ENCODE data around the gene RHCG.

RHCG gene

DNA sequence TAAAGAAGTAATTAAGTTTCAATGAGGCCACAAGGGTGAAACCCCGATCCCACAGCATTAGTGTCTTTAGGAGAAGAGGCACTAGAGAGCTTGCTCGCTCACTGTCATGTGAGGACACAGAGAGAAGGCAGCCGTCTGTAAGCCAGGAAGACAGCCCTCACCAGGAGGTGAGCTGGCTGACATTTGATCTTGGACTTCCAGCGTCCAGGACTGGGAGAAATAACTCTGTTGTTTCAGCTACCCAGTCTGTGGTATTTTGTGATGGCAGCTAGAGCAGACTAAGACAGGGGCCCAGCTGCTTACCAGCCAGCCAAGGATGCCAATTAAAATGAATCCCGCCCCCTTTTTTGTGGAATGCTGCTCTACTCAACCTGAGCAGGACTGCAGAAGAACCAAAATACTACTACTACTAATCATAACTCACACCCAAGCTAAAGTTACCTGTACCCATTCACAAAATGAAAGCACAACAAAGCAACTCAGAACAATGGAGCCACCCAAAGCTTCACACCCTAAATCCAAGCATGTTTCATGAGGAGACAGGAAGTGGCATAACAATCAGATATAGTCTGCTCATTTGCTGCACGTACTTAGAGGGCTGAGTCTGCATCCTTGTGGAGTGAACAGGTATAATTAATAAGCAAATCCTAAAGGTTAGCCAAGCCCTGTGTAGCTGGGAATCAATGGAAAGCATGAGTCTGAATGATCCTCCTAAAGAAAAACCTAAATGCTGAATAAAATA, 35.6 kb upstream of the RHCG start:
- no peak overlapping the region for H3K4me3 ChIP-seq (ENCODE audit: low read depth, low read length)
- DNase-seq (ENCODE audit: low read depth) = no peak
- no peak for TF ChIP-seq POLR2A (IDR thresholded peaks at IDR 0.05; ENCODE audit: extremely low read depth, insufficient read length)
- TF ChIP-seq, protein P1, sequence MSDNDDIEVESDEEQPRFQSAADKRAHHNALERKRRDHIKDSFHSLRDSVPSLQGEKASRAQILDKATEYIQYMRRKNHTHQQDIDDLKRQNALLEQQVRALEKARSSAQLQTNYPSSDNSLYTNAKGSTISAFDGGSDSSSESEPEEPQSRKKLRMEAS (IDR thresholded peaks at IDR 0.05; ENCODE audit: low read depth, low read length) = no peak
- TF ChIP-seq MYC (IDR thresholded peaks at IDR 0.05; ENCODE audit: low read depth, low read length) = no peak
- TF ChIP-seq, protein P2, sequence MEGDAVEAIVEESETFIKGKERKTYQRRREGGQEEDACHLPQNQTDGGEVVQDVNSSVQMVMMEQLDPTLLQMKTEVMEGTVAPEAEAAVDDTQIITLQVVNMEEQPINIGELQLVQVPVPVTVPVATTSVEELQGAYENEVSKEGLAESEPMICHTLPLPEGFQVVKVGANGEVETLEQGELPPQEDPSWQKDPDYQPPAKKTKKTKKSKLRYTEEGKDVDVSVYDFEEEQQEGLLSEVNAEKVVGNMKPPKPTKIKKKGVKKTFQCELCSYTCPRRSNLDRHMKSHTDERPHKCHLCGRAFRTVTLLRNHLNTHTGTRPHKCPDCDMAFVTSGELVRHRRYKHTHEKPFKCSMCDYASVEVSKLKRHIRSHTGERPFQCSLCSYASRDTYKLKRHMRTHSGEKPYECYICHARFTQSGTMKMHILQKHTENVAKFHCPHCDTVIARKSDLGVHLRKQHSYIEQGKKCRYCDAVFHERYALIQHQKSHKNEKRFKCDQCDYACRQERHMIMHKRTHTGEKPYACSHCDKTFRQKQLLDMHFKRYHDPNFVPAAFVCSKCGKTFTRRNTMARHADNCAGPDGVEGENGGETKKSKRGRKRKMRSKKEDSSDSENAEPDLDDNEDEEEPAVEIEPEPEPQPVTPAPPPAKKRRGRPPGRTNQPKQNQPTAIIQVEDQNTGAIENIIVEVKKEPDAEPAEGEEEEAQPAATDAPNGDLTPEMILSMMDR (IDR thresholded peaks at IDR 0.05; ENCODE audit: low read depth, low read length) = no peak

DNA sequence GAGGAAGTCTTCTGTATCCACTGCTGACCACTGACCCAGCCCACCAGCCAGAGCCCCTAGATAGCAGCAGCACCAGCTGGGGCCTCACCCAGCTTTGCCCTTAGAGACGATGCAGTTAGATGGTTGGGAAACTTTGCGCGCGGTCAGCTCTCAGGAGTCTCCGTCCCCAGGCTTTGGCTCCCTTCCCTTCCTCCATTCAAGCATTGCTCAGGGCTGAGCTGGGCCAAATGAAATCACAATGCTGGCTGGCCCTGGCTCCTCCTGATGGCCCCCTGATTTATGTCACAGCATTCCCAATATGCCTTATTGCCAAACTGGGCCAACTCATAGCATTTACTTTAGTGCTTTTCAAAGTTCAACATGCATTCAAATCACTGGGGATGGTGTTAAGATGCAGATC, 34.6 kb upstream of the RHCG start:
- no peak for TF ChIP-seq POLR2A (IDR thresholded peaks at IDR 0.05; ENCODE audit: extremely low read depth, insufficient read length)
- no peak for TF ChIP-seq MYC (IDR thresholded peaks at IDR 0.05; ENCODE audit: low read depth, low read length)
- TF ChIP-seq, protein P1 (IDR thresholded peaks at IDR 0.05; ENCODE audit: low read depth, low read length) = no peak
- TF ChIP-seq, protein P2 (IDR thresholded peaks at IDR 0.05; ENCODE audit: low read depth, low read length) = no peak
- H3K4me3 ChIP-seq (ENCODE audit: low read depth, low read length) = no peak overlapping the region
- no peak for DNase-seq (ENCODE audit: low read depth)

DNA sequence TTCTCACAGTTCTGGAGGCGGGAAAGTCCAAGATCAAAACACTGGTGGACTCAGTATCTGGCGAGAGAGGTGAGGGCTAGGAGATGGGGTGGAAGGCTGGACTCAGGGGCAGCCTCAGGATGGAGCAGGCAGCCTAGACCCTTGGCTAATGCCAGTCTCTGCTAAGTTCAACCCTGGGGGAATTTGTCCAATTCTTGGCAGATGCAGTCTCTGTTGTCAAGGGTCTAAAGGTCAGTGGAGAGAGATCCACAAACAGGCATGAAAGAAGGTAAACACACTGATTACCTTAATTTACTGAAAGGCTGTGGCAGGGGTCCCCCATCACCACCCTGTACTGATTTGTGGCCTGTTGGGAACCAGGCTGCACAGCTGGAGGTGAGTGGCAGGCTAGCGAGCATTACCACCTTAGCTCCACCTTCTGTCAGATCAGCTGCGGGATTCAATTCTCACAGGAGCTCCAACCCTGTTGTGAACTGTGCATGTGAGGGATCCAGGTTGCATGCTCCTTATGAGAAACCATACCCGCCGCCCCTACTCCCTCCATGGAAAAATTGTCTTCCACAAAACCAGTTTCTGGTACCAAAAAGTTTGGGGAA, 32.5 kb upstream of the RHCG start:
- no peak overlapping the region for H3K4me3 ChIP-seq (ENCODE audit: low read depth, low read length)
- no peak for DNase-seq (ENCODE audit: low read depth)
- TF ChIP-seq, protein P1 (IDR thresholded peaks at IDR 0.05; ENCODE audit: low read depth, low read length) = no peak
- TF ChIP-seq, protein P2 (IDR thresholded peaks at IDR 0.05; ENCODE audit: low read depth, low read length) = no peak
- TF ChIP-seq POLR2A (IDR thresholded peaks at IDR 0.05; ENCODE audit: extremely low read depth, insufficient read length) (no peak), MYC (IDR thresholded peaks at IDR 0.05; ENCODE audit: low read depth, low read length) (no peak)

DNA sequence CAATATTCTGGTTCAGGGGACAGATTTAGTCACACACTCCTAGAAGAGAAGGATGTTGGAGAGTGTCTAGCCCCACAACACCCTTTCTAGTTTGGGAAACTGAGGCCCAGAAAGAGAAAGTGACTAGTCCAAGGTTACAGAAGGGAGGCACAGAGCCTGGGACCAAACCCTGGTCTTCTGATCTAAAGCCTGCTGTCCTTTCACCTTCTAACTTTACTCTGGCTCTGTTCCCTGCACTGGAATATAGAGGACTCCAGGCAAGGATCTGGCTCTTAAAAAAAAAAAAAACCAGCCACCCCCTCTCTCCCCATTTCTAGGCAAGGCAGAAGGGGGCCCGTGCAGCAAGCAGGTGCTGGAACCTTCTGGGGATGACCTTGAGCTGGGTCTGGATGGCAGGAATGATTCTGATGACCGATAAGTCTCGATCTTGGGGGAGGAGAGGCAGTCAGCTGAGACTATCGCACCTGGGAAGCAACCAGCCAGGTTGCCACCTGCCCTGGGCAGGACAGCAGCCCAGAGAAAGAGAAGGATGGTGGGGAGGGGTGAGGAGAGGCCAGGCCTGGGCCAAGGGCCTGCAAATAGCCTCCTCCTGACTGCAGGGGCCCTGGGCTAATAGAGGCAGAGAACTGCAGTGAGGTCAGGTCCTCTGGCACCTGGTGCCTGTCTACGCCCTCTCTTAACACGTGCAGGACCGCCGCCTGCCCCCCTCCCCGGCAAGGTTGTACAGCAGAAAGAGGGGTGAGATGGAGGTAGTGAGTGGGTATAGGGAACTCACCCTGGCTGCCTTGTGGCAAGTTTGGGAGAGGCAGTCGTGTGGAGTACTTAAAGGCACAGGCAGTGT, 30.4 kb upstream of the RHCG start:
- no peak for TF ChIP-seq MYC (IDR thresholded peaks at IDR 0.05; ENCODE audit: low read depth, low read length)
- TF ChIP-seq POLR2A (IDR thresholded peaks at IDR 0.05; ENCODE audit: extremely low read depth, insufficient read length) = no peak
- TF ChIP-seq, protein P2 (IDR thresholded peaks at IDR 0.05; ENCODE audit: low read depth, low read length) = no peak
- TF ChIP-seq, protein P1 (IDR thresholded peaks at IDR 0.05; ENCODE audit: low read depth, low read length) = no peak
- DNase-seq (ENCODE audit: low read depth) = no peak

DNA sequence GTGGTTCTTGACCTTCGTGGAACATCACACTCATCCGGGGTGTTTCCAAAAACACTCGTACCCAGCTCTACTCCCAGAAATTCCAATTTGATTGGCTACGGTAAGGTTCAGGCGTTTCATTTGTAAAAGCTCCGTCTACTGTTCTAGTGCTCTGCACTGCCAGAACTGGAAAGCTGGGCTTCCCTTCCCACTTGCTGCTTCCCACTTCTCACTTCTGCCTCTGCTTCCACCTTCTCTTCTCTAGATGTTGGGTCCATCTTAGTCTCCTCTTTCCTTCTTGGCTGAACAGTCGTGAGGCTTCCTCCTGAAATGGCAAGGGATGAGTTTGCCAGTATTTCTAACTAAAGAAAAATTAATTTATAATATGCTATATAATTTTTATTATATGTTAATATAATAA, 29.8 kb upstream of the RHCG start:
- DNase-seq (ENCODE audit: low read depth) = no peak
- TF ChIP-seq MYC (IDR thresholded peaks at IDR 0.05; ENCODE audit: low read depth, low read length) (no peak), POLR2A (IDR thresholded peaks at IDR 0.05; ENCODE audit: extremely low read depth, insufficient read length) (no peak)
- TF ChIP-seq, protein P2 (IDR thresholded peaks at IDR 0.05; ENCODE audit: low read depth, low read length) = no peak
- TF ChIP-seq, protein P1 (IDR thresholded peaks at IDR 0.05; ENCODE audit: low read depth, low read length) = no peak
- H3K4me3 ChIP-seq (ENCODE audit: low read depth, low read length) = no peak overlapping the region

More for the DNA sequence above, 30.4 kb upstream of the RHCG start:
- no peak overlapping the region for H3K4me3 ChIP-seq (ENCODE audit: low read depth, low read length)

All from NB4 (cell line).